HG02610 (cell line): ENCODE data around the gene ZFP42.
"Not testable (repeated sequence)": the region's sequence is repeated elsewhere in the genome, so short reads cannot be mapped to it uniquely, and the experiment has no call there.

ENCODE experiments used
- ATAC-seq: cut with Tn5 transposase; IDR thresholded peaks from one replicate; pipeline ENCODE4 v1.9.1; 2021; ENCODE audit warnings: mild to moderate bottlenecking, moderate library complexity; ENCODE audit not compliant: unreplicated experiment

ZFP42 gene

GRCh38 chr4:187995322-187996207 is at the start of gene ZFP42:
Gene ZFP42 (plus strand): TSS chr4:187995771. CDS start chr4:188002808, 7,037 bp downstream.
- no peak for ATAC-seq

- ATAC-seq = no peak
Observed at GRCh38 chr4:187961171-187961570, 34.4 kb upstream of the ZFP42 start.

- no peak for ATAC-seq
Observed at GRCh38 chr4:187961961-187962360, 33.6 kb upstream of the ZFP42 start.

GRCh38 chr4:187962926-187963325 is 32.6 kb upstream of the ZFP42 start:
- ATAC-seq = no peak

GRCh38 chr4:187965726-187966125 is 29.8 kb upstream of the ZFP42 start:
- no peak for ATAC-seq

- no peak for ATAC-seq
Observed at GRCh38 chr4:187972135-187972534, 23.4 kb upstream of the ZFP42 start.

- ATAC-seq = no peak
Observed at GRCh38 chr4:187983746-187984145, 11.8 kb upstream of the ZFP42 start.

- no peak for ATAC-seq
Observed at GRCh38 chr4:187992971-187993370, 2.6 kb upstream of the ZFP42 start.

GRCh38 chr4:187993827-187994226 is 1.7 kb upstream of the ZFP42 start:
- no peak for ATAC-seq

GRCh38 chr4:187996502-187997177 is 1.1 kb downstream of the ZFP42 start:
- no peak for ATAC-seq

- not testable (repeated sequence) for ATAC-seq
Observed at GRCh38 chr4:187997991-187998390, 2.4 kb downstream of the ZFP42 start.

GRCh38 chr4:187999406-187999932 is 3.9 kb downstream of the ZFP42 start:
- ATAC-seq = no peak

GRCh38 chr4:188002323-188002722 is 6.8 kb downstream of the ZFP42 start:
- ATAC-seq = no peak

GRCh38 chr4:188002751-188003150 is 7.2 kb downstream of the ZFP42 start:
- ATAC-seq = no peak

- no peak for ATAC-seq
Observed at GRCh38 chr4:188005561-188005960, 10.0 kb downstream of the ZFP42 start.

- ATAC-seq = no peak
Observed at GRCh38 chr4:188006285-188006848, 10.8 kb downstream of the ZFP42 start.

GRCh38 chr4:188008377-188008776 is 12.8 kb downstream of the ZFP42 start:
- ATAC-seq = no peak

- ATAC-seq = no peak
Observed at GRCh38 chr4:188012426-188012945, 16.9 kb downstream of the ZFP42 start.

- ATAC-seq = no peak
Observed at GRCh38 chr4:188015025-188015940, 19.7 kb downstream of the ZFP42 start.

- ATAC-seq = no peak
Observed at GRCh38 chr4:188016754-188017153, 21.2 kb downstream of the ZFP42 start.
